ENCODE results near the gene BHLHE41.

Gene BHLHE41

GRCh38 chr12:26124446-26125399 is at the start of gene BHLHE41:
TSS of gene BHLHE41 (minus strand) at chr12:26125037. CDS start at chr12:26124779, 258 bp downstream.
- peak in 1 of 2 donors; percentile 31 for DNase-seq

GRCh38 chr12:26172946-26173552 is 48.2 kb upstream of the BHLHE41 start:
- DNase-seq = no peak

GRCh38 chr12:26172539-26172938 is 47.7 kb upstream of the BHLHE41 start:
- DNase-seq = no peak

- DNase-seq = no peak
These were observed 47.2 kb upstream of the BHLHE41 start for GRCh38 chr12:26172013-26172412.

- DNase-seq = no peak
These were observed 39.3 kb upstream of the BHLHE41 start for GRCh38 chr12:26164118-26164517.

- DNase-seq = peak in 1 of 2 donors; percentile 6
These were observed 38.1 kb upstream of the BHLHE41 start for GRCh38 chr12:26162905-26163304.

- DNase-seq = no peak
These were observed 37.3 kb upstream of the BHLHE41 start for GRCh38 chr12:26162174-26162573.

GRCh38 chr12:26158078-26158764 is 33.4 kb upstream of the BHLHE41 start:
- no peak for DNase-seq

- DNase-seq = no peak
These were observed 32.2 kb upstream of the BHLHE41 start for GRCh38 chr12:26157001-26157400.

- DNase-seq = peak in 1 of 2 donors; percentile 56
These were observed 31.5 kb upstream of the BHLHE41 start for GRCh38 chr12:26156201-26156871.

DNA sequence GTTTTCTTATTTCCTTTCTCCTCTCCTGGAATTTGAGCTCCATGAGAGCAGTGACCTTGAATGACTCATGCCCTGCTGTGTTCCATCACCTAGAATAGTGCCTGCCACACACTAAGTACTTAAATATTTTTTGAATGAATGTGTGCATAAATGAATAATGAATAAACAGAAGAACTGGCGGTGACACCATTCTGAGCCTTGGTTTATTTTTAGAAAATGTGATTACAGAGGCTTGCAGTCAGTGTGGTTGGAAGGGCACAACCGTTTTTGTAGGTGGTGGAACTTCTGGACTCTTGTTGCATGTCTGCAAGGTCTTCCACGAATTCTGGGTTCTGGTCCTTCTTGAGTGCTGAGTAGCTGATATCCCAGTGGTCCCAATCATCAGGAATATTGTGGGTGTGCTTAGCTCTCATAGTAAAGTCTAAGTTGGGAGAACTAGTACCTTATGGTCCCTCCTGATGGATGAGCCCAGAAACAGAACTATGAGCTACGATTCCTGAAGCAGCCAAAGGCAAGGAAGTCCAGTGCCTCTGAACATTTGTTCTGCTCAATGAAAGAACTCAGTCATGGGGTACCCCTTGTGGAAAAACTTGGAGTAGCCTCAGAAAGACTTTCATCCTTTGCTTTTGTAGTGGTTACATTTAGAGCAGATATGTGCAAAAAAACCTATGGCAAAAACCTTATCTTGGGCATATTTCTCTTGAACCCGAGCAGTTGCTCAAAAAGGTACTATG is 28.8 kb upstream of the BHLHE41 start:
- DNase-seq = no peak

GRCh38 chr12:26152507-26153102 is 27.8 kb upstream of the BHLHE41 start:
- DNase-seq = no peak

- no peak for DNase-seq
These were observed 26.1 kb upstream of the BHLHE41 start for GRCh38 chr12:26150736-26151450.

DNA sequence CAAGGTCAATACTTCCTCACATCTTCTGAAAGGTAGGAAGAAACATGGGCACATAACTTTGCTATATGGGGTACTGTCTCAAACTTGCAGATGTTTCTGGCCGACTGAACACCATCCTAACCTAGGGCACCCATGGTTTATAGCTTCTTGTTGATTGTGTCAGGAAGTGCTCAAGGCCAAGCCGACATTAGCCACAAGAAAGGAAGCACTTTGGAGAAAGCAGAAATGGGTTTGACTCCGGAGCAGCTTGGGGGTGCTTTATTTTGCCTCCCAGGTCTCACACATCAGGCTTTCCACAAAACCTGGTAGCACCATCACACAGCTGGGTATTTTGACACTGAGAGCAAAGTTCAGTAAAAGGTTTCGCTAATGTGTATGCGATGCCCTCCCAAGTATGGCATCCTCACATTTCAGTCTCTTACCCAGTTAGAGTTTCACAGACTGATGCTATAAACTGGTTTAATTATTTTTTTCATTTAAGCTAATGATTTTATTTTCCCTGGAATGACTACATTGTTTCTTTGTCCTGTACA is 25.2 kb upstream of the BHLHE41 start:
- no peak for DNase-seq

DNA sequence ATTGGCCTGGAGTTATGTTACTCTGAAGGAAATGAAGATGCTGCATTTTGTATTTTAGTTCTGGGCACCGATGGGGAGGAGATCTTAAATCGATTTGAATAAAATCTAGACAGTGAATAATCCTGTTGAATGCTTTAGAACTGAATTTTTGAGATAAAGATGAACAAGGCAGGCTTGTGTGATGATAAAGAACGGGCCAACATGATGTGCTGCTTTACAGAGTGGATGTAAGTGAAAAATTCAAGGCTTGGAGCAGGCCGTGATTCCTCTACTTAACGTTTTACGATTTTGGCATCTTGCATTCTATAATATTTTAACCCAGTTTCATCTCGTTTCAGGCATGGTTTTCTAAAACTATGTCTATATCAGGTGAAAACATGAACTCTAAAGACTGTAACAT is 23.5 kb upstream of the BHLHE41 start:
- DNase-seq = no peak

GRCh38 chr12:26143291-26143690 is 18.5 kb upstream of the BHLHE41 start:
- DNase-seq = no peak

- no peak for DNase-seq
These were observed 14.0 kb upstream of the BHLHE41 start for GRCh38 chr12:26138860-26139259.

DNA sequence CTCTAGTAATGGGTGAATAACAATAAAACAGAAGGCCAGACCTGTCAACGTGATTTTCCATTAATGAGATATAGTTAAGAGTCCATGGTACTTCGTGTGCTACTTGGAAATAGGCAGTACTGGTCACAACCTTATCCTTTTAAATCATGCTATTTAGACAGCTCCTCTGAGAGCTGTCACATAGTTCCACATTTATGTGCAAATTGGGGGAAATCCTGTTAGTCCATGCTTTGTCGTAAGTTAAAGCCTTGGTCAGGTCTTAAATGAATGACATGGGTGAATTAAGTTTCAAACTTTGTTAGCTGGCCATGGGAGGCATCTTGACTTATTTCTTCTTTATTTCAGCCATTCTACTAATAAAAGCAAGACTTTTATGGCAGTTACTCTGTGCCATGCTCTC is 11.9 kb upstream of the BHLHE41 start:
- DNase-seq = no peak

DNA sequence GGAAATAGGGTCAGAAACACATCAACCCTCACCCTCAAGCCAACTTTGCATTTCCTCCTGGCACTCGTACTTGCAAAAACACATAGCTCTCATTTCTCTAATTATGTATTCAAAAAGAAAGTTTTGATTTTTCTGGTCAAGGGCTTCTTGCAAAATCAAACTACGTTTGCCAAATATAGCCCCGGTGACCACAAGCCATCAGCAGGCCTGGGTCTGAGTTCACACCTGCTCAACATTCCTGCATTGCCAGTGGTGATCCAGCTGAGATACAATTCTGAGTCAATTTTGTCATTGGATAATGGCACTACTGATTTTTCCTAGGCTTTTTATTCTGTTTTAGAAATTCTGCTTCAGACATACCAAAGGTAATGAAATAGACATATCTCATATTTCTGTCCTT is 10.7 kb upstream of the BHLHE41 start:
- no peak for DNase-seq

DNA sequence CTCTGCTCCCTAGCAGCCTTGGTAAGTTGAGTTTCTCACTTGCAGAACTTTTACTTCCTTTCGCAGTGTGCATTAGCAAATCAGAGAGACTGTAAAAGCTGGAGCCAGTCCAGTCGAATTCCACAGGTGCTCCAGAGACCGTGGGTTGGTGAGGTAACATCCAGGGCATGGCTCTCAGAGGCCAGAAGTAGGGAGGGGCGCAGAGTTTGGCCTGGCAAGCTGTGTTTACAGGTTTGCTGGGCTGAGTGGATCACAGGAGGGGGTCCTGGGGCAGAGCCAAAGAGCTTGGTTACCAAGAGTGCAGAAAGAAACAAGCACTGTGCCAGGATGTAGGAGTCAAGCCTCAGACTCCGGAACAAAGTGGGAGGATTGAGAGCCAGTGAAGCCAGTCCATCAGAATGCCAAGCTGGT is 10.2 kb upstream of the BHLHE41 start:
- no peak for DNase-seq

GRCh38 chr12:26134540-26134939 is 9.7 kb upstream of the BHLHE41 start:
- no peak for DNase-seq
